Measurements from ENCODE around the gene TMEM239.

GRCh38 chr20:2775139-2775538, 41.0 kb upstream of the TMEM239 start:
- no peak for TF ChIP-seq POLR2A (IDR thresholded peaks at IDR 0.05)
- TF ChIP-seq CTCF (IDR thresholded peaks at IDR 0.05) = no peak
